HCT116 (cell line): ENCODE results near the gene TYW5. TPM values are rescaled to one million over a fixed set of nuclear protein-coding genes. Genes with fewer than 3 reads are reported as not detected.

ENCODE experiments used
- ATAC-seq: fragments of 200-7000 bp; cut with Tn5 transposase; 2 replicates; pipeline ENCODE4 v1.9.1; 2020; ENCODE audit warnings: mild to moderate bottlenecking, moderate library complexity
- BruUV-seq: library from RNA; stranded (reverse); fragments of 400-500 nt; replicated peaks from 2 replicates; lab custom pipeline; 2021; lab: Mats Ljungman, UMichigan
- CTCF ChIA-PET: fragments of 300-600 bp; sonication (Branson Sonifier 250); formaldehyde crosslinking; loops from one replicate; lab custom pipeline; 2021; ENCODE audit warnings: antibody characterized with exemption; lab: Charles Lee
- POLR2A ChIA-PET: fragments of 300-600, 350-600 bp; sonication (Branson Sonifier 250); formaldehyde crosslinking; loops from one replicate; lab custom pipeline; 2021; ENCODE audit warnings: antibody characterized with exemption; lab: Charles Lee
- RAD21 ChIA-PET, 2 experiments: fragments of 300-600 bp; sonication (Branson Sonifier 250); formaldehyde crosslinking; loops; one replicate each; lab custom pipeline; 2023; ENCODE audit warnings: low total read pairs in 2 of 2; ENCODE audit not compliant: uncharacterized antibody in 2 of 2, unreplicated experiment in 2 of 2, low non-redundant PET in 1 of 2; lab: Charles Lee
- DNase-seq: peaks from one replicate; pipeline ENCODE4 v3.0.0-alpha.2; 2010; ENCODE audit warnings: low read depth, low spot score
- H2AFZ ChIP-seq: fragments of 200-600 bp; shearing (Covaris generic), sonication (generic); 2 replicates; pipeline ENCODE4 v1.6.1; 2017; ENCODE audit warnings: low read depth, mixed run types, mixed read lengths, antibody characterized with exemption, low read length; ENCODE audit not compliant: poor library complexity, severe bottlenecking
- H3K27ac ChIP-seq: 2 replicates; pipeline ENCODE4 v1.5.1; 2012; ENCODE audit warnings: low read depth, low read length
- H3K27me3 ChIP-seq: fragments of 200-600 bp; sonication (generic); 2 replicates; pipeline ENCODE4 v1.6.1; 2016; ENCODE audit warnings: mixed run types, low read length, mixed read lengths; ENCODE audit not compliant: insufficient read depth
- H3K36me3 ChIP-seq, 2 experiments: fragments of 200-500 bp in 1 of 2; fragments of 200-600 bp in 1 of 2; sonication (Bioruptor generic) in 1 of 2; sonication (generic) in 1 of 2; 2 replicates each; pipeline versions ENCODE4 v1.5.1 to v1.6.1; 2014 to 2016; ENCODE audit warnings: low read length in 2 of 2, inconsistent platforms in 1 of 2, mixed read lengths in 1 of 2, mixed run types in 1 of 2; ENCODE audit not compliant: insufficient read depth in 2 of 2, control insufficient read depth in 1 of 2
- H3K4me1 ChIP-seq, 2 experiments: fragments of 200-600 bp in 1 of 2; sonication (generic) in 1 of 2; 2 replicates each; pipeline versions ENCODE4 v1.5.1 to v1.6.1; 2012 to 2017; ENCODE audit warnings: low read length in 2 of 2, inconsistent platforms in 1 of 2, mild to moderate bottlenecking in 1 of 2, mixed read lengths in 1 of 2, mixed run types in 1 of 2, moderate library complexity in 1 of 2; ENCODE audit not compliant: insufficient read depth in 2 of 2, control insufficient read depth in 1 of 2
- H3K4me2 ChIP-seq: fragments of 200-600 bp; sonication (generic); 2 replicates; pipeline ENCODE4 v1.6.1; 2017; ENCODE audit warnings: mixed run types, low read length, mixed read lengths
- H3K4me3 ChIP-seq, 2 experiments: fragments of 200-600 bp in 1 of 2; sonication (generic) in 1 of 2; replicated peaks in 1 of 2; 2 replicates each; pipeline ENCODE4 v1.5.1; 2011 to 2016; ENCODE audit warnings: low read length in 2 of 2, control low read depth in 1 of 2, low read depth in 1 of 2, mild to moderate bottlenecking in 1 of 2, mixed read lengths in 1 of 2, mixed run types in 1 of 2
- H3K79me2 ChIP-seq: fragments of 200-600 bp; sonication (generic); 2 replicates; pipeline ENCODE4 v1.6.1; 2017; ENCODE audit warnings: mild to moderate bottlenecking, mixed run types, low read length, moderate library complexity, mixed read lengths; ENCODE audit not compliant: insufficient read depth
- H3K9ac ChIP-seq: fragments of 200-600 bp; sonication (generic); 2 replicates; pipeline ENCODE4 v1.6.1; 2016; ENCODE audit warnings: low read length, mixed read lengths
- H3K9me2 ChIP-seq: fragments of 200-600 bp; sonication (generic), shearing (Covaris generic); 2 replicates; pipeline ENCODE4 v1.6.1; 2017; ENCODE audit warnings: mixed run types, mild to moderate bottlenecking, moderate library complexity; ENCODE audit not compliant: insufficient read depth
- H3K9me3 ChIP-seq, 2 experiments: fragments of 200-500 bp in 1 of 2; fragments of 200-600 bp in 1 of 2; sonication (Bioruptor generic) in 1 of 2; sonication (generic) in 1 of 2; 2 replicates each; pipeline ENCODE4 v1.6.1; 2014 to 2017; ENCODE audit warnings: low read length in 2 of 2, mixed read lengths in 2 of 2, inconsistent platforms in 1 of 2, low read depth in 1 of 2, mild to moderate bottlenecking in 1 of 2, mixed run types in 1 of 2, moderate library complexity in 1 of 2; ENCODE audit not compliant: control insufficient read depth in 1 of 2, insufficient read depth in 1 of 2
- H4K20me1 ChIP-seq: fragments of 200-600 bp; sonication (generic), shearing (Covaris generic); 2 replicates; pipeline ENCODE4 v1.6.1; 2017; ENCODE audit warnings: mixed run types, mild to moderate bottlenecking, moderate library complexity; ENCODE audit not compliant: insufficient read depth
- EZH2 ChIP-seq: fragments of 200-600 bp; sonication (generic); IDR thresholded peaks from 2 replicates; pipeline ENCODE4 v1.6.1; 2017; ENCODE audit warnings: antibody characterized with exemption, mixed run types
- POLR2AphosphoS5 ChIP-seq: IDR thresholded peaks from 2 replicates; pipeline ENCODE4 v1.6.1; 2011; ENCODE audit warnings: mild to moderate bottlenecking, low read depth, low read length, moderate library complexity
- RAD21 ChIP-seq: IDR thresholded peaks from 2 replicates; pipeline ENCODE4 v1.6.1; 2012; ENCODE audit warnings: low read depth, mild to moderate bottlenecking
- intact Hi-C: fragments of 100-400 bp; cut with micrococcal nuclease; formaldehyde crosslinking; loops from 2 replicates; pipeline ENCODE4 v1.10.0; 2022
- total RNA-seq: library from RNA; stranded (reverse); gene quantifications from one replicate; pipeline ENCODE4 v1.2.1, GENCODE V29; 2021; ENCODE audit not compliant: unreplicated experiment
- TF ChIP-seq, protein P1 (sequence below): IDR thresholded peaks from 2 replicates; pipeline ENCODE4 v1.6.1; 2012; ENCODE audit warnings: low read depth

The TYW5 gene
- total RNA-seq, 1 experiment from 2014 or later, result 7.7 TPM

DNA sequence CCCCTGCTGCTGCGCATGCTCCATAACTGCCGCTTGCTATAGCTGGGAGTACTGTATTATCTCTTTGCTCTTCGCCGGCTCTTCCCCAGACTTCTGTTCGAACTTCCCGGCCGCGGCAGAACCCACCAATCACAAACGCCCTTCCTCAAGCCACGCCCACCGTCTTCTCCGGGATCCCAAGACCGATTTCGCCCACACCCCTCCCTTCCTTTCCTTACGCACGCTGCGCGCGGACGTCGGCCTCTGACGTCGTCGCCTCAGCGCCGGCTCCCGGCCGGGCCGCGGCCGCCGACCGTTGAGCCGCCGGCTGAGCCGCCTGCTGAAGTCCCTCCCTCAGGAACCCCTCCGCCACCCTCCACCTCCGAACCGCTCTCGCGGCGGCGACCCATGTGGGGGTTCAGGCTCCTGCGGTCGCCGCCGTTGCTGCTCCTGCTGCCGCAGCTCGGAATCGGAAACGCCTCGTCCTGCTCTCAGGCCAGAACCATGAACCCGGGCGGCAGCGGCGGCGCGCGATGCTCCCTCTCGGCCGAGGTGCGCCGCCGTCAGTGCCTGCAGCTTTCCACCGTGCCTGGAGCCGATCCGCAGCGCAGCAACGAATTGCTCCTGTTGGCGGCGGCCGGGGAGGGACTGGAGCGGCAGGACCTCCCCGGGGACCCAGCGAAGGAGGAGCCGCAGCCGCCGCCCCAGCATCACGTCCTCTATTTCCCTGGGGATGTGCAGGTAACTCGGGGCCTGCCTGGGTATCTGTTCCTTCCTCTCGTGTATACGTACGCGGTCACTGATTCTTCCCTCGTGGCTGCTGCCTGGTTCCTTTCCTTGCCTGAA, 44.0 kb downstream of the TYW5 start, which contains the start of gene C2orf69 (continued):
- TF ChIP-seq, protein P1, sequence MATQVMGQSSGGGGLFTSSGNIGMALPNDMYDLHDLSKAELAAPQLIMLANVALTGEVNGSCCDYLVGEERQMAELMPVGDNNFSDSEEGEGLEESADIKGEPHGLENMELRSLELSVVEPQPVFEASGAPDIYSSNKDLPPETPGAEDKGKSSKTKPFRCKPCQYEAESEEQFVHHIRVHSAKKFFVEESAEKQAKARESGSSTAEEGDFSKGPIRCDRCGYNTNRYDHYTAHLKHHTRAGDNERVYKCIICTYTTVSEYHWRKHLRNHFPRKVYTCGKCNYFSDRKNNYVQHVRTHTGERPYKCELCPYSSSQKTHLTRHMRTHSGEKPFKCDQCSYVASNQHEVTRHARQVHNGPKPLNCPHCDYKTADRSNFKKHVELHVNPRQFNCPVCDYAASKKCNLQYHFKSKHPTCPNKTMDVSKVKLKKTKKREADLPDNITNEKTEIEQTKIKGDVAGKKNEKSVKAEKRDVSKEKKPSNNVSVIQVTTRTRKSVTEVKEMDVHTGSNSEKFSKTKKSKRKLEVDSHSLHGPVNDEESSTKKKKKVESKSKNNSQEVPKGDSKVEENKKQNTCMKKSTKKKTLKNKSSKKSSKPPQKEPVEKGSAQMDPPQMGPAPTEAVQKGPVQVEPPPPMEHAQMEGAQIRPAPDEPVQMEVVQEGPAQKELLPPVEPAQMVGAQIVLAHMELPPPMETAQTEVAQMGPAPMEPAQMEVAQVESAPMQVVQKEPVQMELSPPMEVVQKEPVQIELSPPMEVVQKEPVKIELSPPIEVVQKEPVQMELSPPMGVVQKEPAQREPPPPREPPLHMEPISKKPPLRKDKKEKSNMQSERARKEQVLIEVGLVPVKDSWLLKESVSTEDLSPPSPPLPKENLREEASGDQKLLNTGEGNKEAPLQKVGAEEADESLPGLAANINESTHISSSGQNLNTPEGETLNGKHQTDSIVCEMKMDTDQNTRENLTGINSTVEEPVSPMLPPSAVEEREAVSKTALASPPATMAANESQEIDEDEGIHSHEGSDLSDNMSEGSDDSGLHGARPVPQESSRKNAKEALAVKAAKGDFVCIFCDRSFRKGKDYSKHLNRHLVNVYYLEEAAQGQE, result no peak

DNA sequence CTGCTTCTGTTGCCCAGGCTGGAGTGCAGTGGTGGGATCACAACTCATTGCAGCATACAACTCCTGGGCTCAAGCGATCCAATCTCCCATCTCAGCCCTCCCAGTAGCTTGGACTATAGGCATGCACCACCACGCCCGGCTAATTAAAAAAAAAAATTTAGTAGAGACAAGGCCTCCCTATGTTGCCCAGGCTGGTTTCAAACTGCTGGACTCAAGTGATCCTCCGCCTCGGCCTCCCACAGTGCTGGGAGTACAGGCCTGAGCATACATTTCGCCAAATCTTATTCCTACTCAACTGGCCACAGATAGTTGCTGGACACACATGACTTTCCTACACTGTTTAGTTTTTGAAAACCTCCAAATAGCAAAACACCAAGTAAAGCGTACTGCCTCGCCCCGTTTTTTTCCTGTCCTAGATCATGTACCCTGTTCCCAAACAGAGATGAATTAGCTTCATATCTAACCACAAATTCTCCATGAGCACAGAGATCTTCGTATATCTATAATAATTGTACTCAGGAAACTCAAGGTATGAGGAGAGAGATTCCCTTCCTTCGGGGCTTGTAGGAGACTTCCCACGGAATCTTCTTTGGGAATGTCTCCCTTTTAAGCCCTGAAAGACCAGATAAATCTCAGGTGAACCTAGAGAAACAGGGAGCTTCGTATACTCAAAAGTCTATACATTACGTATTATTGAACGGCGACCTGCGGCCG, 44.8 kb downstream of the TYW5 start:
- H3K9ac ChIP-seq, result peak overlapping the region; percentile 88

More for the DNA sequence above, 44.8 kb downstream of the TYW5 start:
- POLR2A ChIA-PET, result no interaction called here
- Histone ChIP-seq H3K36me3 (peaks cover 5 to 9% of the 10 kb centered on the region in 2 experiments; a peak in 2 of 4 replicates), H2AFZ (peak overlapping the region; percentile 85), H4K20me1 (peaks cover 6% of the 10 kb centered on the region; the same call in 1 of the 2 replicates), H3K27me3 (no peaks in the 10 kb centered on the region), H3K4me1 (peaks cover 0 to 15% of the 10 kb centered on the region in 2 experiments; a peak in 3 of 4 replicates), H3K79me2 (peaks cover 40% of the 10 kb centered on the region), H3K27ac (peak overlapping the region; percentile 72), H3K4me3 (peak overlapping the region; percentile 28 to 87), H3K9me3 (no peaks in the 10 kb centered on the region), H3K4me2 (peak overlapping the region; percentile 81), H3K9me2 (no peaks in the 10 kb centered on the region)
- RAD21 ChIA-PET, result no interaction called here
- DNase-seq, result no peak
- intact Hi-C loops, result no loop called here
- TSS peak; percentile 96 for BruUV-seq
- CTCF ChIA-PET, result no interaction called here
- TF ChIP-seq POLR2AphosphoS5, result no peak
- no peak for TF ChIP-seq RAD21
- TF ChIP-seq EZH2, result no peak
- no peak for ATAC-seq
